Endothelial cell of umbilical vein (primary cell): ENCODE results near the gene PRXL2A. TPM values are rescaled to one million over a fixed set of nuclear protein-coding genes. Genes with fewer than 3 reads are reported as not detected.

Experiments
- BruUV-seq: library from RNA; stranded (reverse); fragments of 400-500 nt; replicated peaks from 2 replicates; lab custom pipeline; 2021; lab: Mats Ljungman, UMichigan
- CTCF ChIA-PET: fragments of 300-600, 350-600 bp; sonication (Branson Sonifier 250); formaldehyde crosslinking; loops from one replicate; lab custom pipeline; 2021; ENCODE audit warnings: antibody characterized with exemption, inconsistent platforms; lab: Charles Lee
- POLR2A ChIA-PET: fragments of 300-600, 350-600 bp; sonication (Branson Sonifier 250); formaldehyde crosslinking; loops from one replicate; lab custom pipeline; 2021; ENCODE audit warnings: antibody characterized with exemption, inconsistent platforms; lab: Charles Lee
- DNase-seq: peaks from one replicate; pipeline ENCODE4 v3.0.0-alpha.2; 2011; ENCODE audit warnings: low read depth, low spot score
- FAIRE-seq: peaks from 2 replicates; lab custom pipeline; 2011; peaks lifted over from hg19 to GRCh38; lab: Jason Lieb, UNC
- H2AFZ ChIP-seq: 2 replicates; pipeline ENCODE4 v1.6.0; 2012; ENCODE audit warnings: low read depth, low read length, control low read depth, inconsistent platforms
- H3K27ac ChIP-seq: 2 replicates; pipeline ENCODE4 v1.5.1; 2011; ENCODE audit warnings: low read depth, mild to moderate bottlenecking, control low read depth, low read length, moderate library complexity; ENCODE audit not compliant: insufficient read depth
- H3K27me3 ChIP-seq, 2 experiments: 2 replicates each; pipeline versions ENCODE4 v1.6.0 to v1.6.1; 2011; ENCODE audit warnings: low read length in 2 of 2, mixed read lengths in 1 of 2; ENCODE audit not compliant: control insufficient read depth in 2 of 2, insufficient read depth in 2 of 2
- H3K36me3 ChIP-seq, 2 experiments: 2 replicates in 1 of 2; 3 replicates in 1 of 2; pipeline ENCODE4 v1.5.1; 2011; ENCODE audit warnings: low read length in 2 of 2, mild to moderate bottlenecking in 1 of 2, moderate library complexity in 1 of 2; ENCODE audit not compliant: control insufficient read depth in 2 of 2, insufficient read depth in 2 of 2; ENCODE audit errors: extremely low read depth in 1 of 2
- H3K4me1 ChIP-seq: 3 replicates; pipeline ENCODE4 v1.5.1; 2011; ENCODE audit warnings: mild to moderate bottlenecking, low read length; ENCODE audit not compliant: control insufficient read depth, insufficient read depth; ENCODE audit errors: extremely low read depth
- H3K4me2 ChIP-seq: 2 replicates; pipeline ENCODE4 v1.6.1; 2011; ENCODE audit warnings: low read length, control low read depth, mixed read lengths; ENCODE audit not compliant: insufficient read depth
- H3K4me3 ChIP-seq, 3 experiments: fragments of 200-600 bp in 1 of 3; sonication (generic), shearing (Covaris generic) in 1 of 3; replicated peaks in 1 of 3; 2 replicates each; pipeline ENCODE4 v1.5.1; 2011 to 2016; ENCODE audit warnings: control low read depth in 3 of 3, low read length in 3 of 3, mild to moderate bottlenecking in 2 of 3, inconsistent platforms in 1 of 3, low read depth in 1 of 3, moderate library complexity in 1 of 3; ENCODE audit not compliant: insufficient read depth in 1 of 3
- H3K79me2 ChIP-seq: 2 replicates; pipeline ENCODE4 v1.6.0; 2012; ENCODE audit warnings: low read length, inconsistent platforms; ENCODE audit not compliant: control insufficient read depth, insufficient read depth
- H3K9ac ChIP-seq: replicated peaks from 2 replicates; pipeline ENCODE3; 2011; ENCODE audit warnings: low read length, control low read depth; ENCODE audit not compliant: insufficient read depth; ENCODE audit errors: extremely low read depth
- H3K9me1 ChIP-seq: replicated peaks from 3 replicates; pipeline ENCODE4 v1.6.0; 2011; ENCODE audit warnings: mild to moderate bottlenecking, low read length; ENCODE audit not compliant: control insufficient read depth, insufficient read depth; ENCODE audit errors: extremely low read depth
- H3K9me3 ChIP-seq: replicated peaks from 2 replicates; pipeline ENCODE4 v1.5.1; 2012; ENCODE audit warnings: low read length, inconsistent platforms; ENCODE audit not compliant: control insufficient read depth, insufficient read depth
- H4K20me1 ChIP-seq: replicated peaks from 2 replicates; pipeline ENCODE3; 2011; ENCODE audit warnings: mild to moderate bottlenecking, low read length; ENCODE audit not compliant: control insufficient read depth, insufficient read depth; ENCODE audit errors: extremely low read depth
- EZH2 ChIP-seq: IDR thresholded peaks from 2 replicates; pipeline ENCODE4 v1.6.1; 2012; ENCODE audit warnings: borderline replicate concordance, low read depth, mild to moderate bottlenecking, moderate library complexity, low read length, inconsistent platforms; ENCODE audit not compliant: severe bottlenecking
- FOS ChIP-seq: IDR thresholded peaks from 2 replicates; pipeline ENCODE4 v1.6.1; 2011; ENCODE audit warnings: mild to moderate bottlenecking, low read length, moderate library complexity, borderline replicate concordance; ENCODE audit not compliant: insufficient read depth
- GATA2 ChIP-seq: IDR thresholded peaks from 2 replicates; pipeline ENCODE4 v1.7.0; 2011; ENCODE audit warnings: low read depth, mild to moderate bottlenecking, moderate library complexity, mixed read lengths, low read length; ENCODE audit not compliant: insufficient read length, insufficient read depth
- JUN ChIP-seq: IDR thresholded peaks from 2 replicates; pipeline ENCODE4 v1.6.1; 2011; ENCODE audit warnings: borderline replicate concordance, low read depth; ENCODE audit not compliant: insufficient read length, insufficient read depth
- MYC ChIP-seq: IDR thresholded peaks from one replicate; pipeline ENCODE4 v1.6.1; 2011; ENCODE audit warnings: mild to moderate bottlenecking, low read depth, low read length
- POLR2A ChIP-seq: IDR thresholded peaks from 2 replicates; pipeline ENCODE4 v1.6.1; 2012; ENCODE audit warnings: low read depth, mild to moderate bottlenecking, control low read depth, low read length
- POLR2AphosphoS5 ChIP-seq: IDR thresholded peaks from 2 replicates; pipeline ENCODE4 v1.6.1; 2012; ENCODE audit warnings: low read depth, mild to moderate bottlenecking, control low read depth, low read length, moderate library complexity; ENCODE audit not compliant: insufficient read depth
- dilution Hi-C: fragments of 300-500 bp; cut with MboI; formaldehyde crosslinking; loops from one replicate; pipeline ENCODE4 v1.15.0; 2019; ENCODE audit warnings: low sequenced_read_pairs; ENCODE audit not compliant: extremely low pct_ligation_motif_present
- intact Hi-C: fragments of 100-400 bp; cut with micrococcal nuclease; formaldehyde crosslinking; loops from one replicate; pipeline ENCODE4 v1.10.0; 2022
- polyA plus RNA-seq, 4 experiments: library from polyadenylated mRNA; depleted of rRNA in 3 of 4; stranded (reverse) in 3 of 4; unstranded in 1 of 4; fragments of >200 nt; gene quantifications; 2 replicates each; pipeline versions ENCODE4 v1.2.1 to v1.2.3, GENCODE V29; 2011 to 2012; ENCODE audit warnings: missing spikeins in 1 of 4
- total RNA-seq: library from RNA; stranded (reverse); gene quantifications from 2 replicates; pipeline ENCODE4 v1.2.3, GENCODE V29; 2021
- TF ChIP-seq, protein P1 (sequence below), 2 donors: IDR thresholded peaks; 1 replicate in 1 of 2; 2 replicates in 1 of 2; pipeline ENCODE4 v1.5.1; 2011; ENCODE audit warnings: low read length in 2 of 2, mild to moderate bottlenecking in 2 of 2, moderate library complexity in 2 of 2, control low read depth in 1 of 2, inconsistent platforms in 1 of 2, low read depth in 1 of 2; ENCODE audit not compliant: insufficient read depth in 1 of 2; ENCODE audit errors: extremely low read depth in 1 of 2
- TF ChIP-seq, protein P2 (sequence below): IDR thresholded peaks from 2 replicates; pipeline ENCODE4 v1.6.1; 2011; ENCODE audit not compliant: insufficient read depth, insufficient read length

Gene PRXL2A
- total and polyA plus RNA-seq, 2 donors (not counting 3 experiments of a cell fraction or from before 2014, with no cell fraction given) = 113 to 321 TPM

DNA sequence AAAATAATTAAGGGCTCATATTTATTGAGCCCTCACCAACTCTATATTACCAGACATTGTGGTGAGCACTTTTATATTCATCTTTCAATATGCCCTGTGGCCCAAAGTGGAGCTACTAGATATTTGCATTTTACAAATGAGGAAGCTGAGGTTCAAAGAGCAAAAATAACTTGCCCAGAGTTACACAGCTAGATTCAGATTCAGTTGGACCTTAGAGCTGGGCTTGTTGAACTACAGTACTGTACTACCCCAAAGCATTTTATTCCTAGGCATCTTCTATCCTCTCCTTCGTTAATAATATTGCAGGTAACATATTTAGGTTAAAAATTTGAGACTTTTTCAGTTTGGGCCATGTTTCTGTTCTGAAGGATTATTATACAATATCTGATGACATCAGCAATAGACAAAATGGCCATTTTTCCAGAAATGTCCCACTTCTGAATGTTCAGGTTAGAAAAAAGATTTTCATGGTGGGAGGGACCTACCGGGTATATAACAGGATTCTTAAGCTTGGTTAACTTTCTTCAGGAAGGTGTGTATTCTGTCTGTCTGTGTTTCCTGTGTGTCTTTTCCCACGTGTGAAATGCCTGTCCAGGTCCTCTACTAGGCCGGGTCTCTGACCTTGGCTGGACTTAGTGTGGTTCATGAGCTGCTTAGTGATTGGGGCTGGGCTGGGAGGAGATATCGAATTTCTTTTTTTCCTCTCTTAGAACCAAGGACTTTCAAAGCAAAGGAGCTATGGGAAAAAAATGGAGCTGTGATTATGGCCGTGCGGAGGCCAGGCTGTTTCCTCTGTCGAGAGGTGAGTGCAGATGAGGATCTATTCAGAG, 13.6 kb downstream of the PRXL2A start:
- Histone ChIP-seq H3K4me3 (no peak overlapping the region), H3K36me3 (peaks cover 31 to 50% of the 10 kb centered on the region in 2 experiments), H3K9ac (no peak overlapping the region), H4K20me1 (peaks cover 2% of the 10 kb centered on the region), H3K79me2 (peaks cover 62% of the 10 kb centered on the region), H3K4me1 (peaks cover 2% of the 10 kb centered on the region), H3K27ac (no peak overlapping the region), H3K9me3 (no peaks in the 10 kb centered on the region), H3K9me1 (no peaks in the 10 kb centered on the region), H3K27me3 (no peaks in the 10 kb centered on the region), H2AFZ (no peak overlapping the region), H3K4me2 (no peak overlapping the region)
- no peak for TF ChIP-seq FOS
- no peak for TF ChIP-seq POLR2A
- TF ChIP-seq MYC = no peak
- no peak for TF ChIP-seq EZH2
- TF ChIP-seq, protein P1, sequence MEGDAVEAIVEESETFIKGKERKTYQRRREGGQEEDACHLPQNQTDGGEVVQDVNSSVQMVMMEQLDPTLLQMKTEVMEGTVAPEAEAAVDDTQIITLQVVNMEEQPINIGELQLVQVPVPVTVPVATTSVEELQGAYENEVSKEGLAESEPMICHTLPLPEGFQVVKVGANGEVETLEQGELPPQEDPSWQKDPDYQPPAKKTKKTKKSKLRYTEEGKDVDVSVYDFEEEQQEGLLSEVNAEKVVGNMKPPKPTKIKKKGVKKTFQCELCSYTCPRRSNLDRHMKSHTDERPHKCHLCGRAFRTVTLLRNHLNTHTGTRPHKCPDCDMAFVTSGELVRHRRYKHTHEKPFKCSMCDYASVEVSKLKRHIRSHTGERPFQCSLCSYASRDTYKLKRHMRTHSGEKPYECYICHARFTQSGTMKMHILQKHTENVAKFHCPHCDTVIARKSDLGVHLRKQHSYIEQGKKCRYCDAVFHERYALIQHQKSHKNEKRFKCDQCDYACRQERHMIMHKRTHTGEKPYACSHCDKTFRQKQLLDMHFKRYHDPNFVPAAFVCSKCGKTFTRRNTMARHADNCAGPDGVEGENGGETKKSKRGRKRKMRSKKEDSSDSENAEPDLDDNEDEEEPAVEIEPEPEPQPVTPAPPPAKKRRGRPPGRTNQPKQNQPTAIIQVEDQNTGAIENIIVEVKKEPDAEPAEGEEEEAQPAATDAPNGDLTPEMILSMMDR (IDR thresholded peaks at IDR 0.05; ENCODE audit: extremely low read depth in 1 of 2, insufficient read depth in 1 of 2, low read depth in 1 of 2, low read length in 2 of 2) = no peak
- no peak for TF ChIP-seq JUN
- TF ChIP-seq, protein P2, sequence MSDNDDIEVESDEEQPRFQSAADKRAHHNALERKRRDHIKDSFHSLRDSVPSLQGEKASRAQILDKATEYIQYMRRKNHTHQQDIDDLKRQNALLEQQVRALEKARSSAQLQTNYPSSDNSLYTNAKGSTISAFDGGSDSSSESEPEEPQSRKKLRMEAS = no peak
- TF ChIP-seq POLR2AphosphoS5 = no peak
- no peak for TF ChIP-seq GATA2
- no peak for FAIRE-seq
- dilution Hi-C loops = no loop called here
- DNase-seq = no peak
- intact Hi-C loops = no loop called here
- no TSS peak for BruUV-seq
- ChIA-PET CTCF (interaction anchor here (1.9 kb wide), 1 partner anchor 14 kb away, joined by 5 read pairs; no protein-coding TSS in a partner anchor), POLR2A (no interaction called here)
